ENCODE results near the gene TADA2B.

TADA2B gene

DNA sequence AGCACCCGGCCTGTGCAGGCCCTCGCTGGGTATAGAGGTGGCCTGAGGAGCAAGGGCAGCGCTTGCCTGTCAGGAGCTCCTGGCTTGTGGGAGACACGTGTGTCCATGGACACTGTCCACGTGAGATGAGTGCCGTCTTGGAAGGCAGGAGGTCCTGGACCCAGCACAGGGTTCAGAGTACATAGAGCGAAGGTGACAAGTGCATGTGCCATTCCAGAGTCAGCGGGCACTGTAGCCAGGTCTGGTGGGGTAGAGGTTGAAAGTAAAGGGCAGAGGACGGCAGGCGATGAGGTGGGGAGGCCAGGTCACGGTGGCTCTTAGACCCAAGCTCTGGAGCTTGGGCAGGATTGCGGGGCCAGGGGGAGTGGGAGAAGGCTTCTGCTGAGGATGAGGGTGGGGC lies 28.4 kb upstream of the TADA2B start:
- no peaks in the 10 kb centered on the region for H3K79me2 ChIP-seq (ENCODE audit: insufficient read depth, low read length)
- no peaks in the 10 kb centered on the region for H3K9me2 ChIP-seq (replicated peaks; ENCODE audit: low read depth, low read length)
- H3F3A ChIP-seq (ENCODE audit: low read depth), result no peaks in the 10 kb centered on the region
- peaks cover 49% of the 10 kb centered on the region; the same call in 1 of the 2 replicates for H3K36me3 ChIP-seq (ENCODE audit: insufficient read depth, low read length)
- no peak for TF ChIP-seq EZH2phosphoT487 (IDR thresholded peaks at IDR 0.05; ENCODE audit: borderline replicate concordance)
- TF ChIP-seq, protein P1, sequence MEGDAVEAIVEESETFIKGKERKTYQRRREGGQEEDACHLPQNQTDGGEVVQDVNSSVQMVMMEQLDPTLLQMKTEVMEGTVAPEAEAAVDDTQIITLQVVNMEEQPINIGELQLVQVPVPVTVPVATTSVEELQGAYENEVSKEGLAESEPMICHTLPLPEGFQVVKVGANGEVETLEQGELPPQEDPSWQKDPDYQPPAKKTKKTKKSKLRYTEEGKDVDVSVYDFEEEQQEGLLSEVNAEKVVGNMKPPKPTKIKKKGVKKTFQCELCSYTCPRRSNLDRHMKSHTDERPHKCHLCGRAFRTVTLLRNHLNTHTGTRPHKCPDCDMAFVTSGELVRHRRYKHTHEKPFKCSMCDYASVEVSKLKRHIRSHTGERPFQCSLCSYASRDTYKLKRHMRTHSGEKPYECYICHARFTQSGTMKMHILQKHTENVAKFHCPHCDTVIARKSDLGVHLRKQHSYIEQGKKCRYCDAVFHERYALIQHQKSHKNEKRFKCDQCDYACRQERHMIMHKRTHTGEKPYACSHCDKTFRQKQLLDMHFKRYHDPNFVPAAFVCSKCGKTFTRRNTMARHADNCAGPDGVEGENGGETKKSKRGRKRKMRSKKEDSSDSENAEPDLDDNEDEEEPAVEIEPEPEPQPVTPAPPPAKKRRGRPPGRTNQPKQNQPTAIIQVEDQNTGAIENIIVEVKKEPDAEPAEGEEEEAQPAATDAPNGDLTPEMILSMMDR (conservative IDR thresholded peaks at IDR 0.05; ENCODE audit: low read length), result no peak
- no peak overlapping the region for H3K9ac ChIP-seq (ENCODE audit: low read depth, low read length, poor library complexity, severe bottlenecking)
- H3K4me2 ChIP-seq (ENCODE audit: low read depth, low read length, poor library complexity, severe bottlenecking), result no peak overlapping the region
- no peaks in the 10 kb centered on the region for H3K4me1 ChIP-seq (ENCODE audit: insufficient read depth, low read length, poor library complexity, severe bottlenecking)
- H3K27me3 ChIP-seq (ENCODE audit: insufficient read depth, low read length, poor library complexity, severe bottlenecking), result no peaks in the 10 kb centered on the region
- no peak overlapping the region for H3K4me3 ChIP-seq (ENCODE audit: low read length, poor library complexity, severe bottlenecking)
- H2AFZ ChIP-seq (ENCODE audit: low read length), result no peak overlapping the region
- H4K20me1 ChIP-seq (ENCODE audit: insufficient read depth, low read length, poor library complexity, severe bottlenecking), result no peaks in the 10 kb centered on the region
- no peaks in the 10 kb centered on the region for H3K9me3 ChIP-seq (ENCODE audit: insufficient read depth, low read depth, low read length)

DNA sequence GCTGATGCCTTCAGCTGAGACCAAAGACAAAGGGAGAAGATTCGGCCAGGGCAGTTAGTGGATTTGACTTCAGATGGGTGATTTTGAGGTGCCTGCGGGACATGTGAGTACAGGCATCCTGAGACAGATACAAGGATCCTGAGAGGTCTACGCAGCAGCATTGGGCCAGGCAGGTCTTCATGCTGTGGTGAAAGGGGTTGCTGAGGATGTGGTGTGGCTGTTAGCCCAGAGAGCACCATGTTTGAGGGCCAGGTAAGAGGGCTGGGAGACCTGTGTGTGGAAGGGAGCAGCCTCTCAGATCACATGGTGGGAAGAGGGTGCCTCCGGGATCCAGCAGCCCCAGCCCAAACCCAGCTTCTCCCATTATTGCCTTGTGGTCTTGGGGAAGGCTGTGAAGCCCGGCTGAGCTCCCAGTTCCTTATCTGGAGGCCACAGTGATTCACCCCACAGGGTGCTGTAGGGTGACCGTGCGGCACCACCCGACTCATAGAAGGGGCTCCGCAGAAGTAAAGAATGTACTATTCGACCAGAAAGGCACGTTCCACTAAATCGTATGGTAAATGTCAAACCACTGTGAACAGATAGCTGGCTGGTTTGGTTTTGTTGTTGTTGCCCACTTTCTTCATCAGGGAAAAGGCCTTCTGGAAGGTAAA lies 27.7 kb upstream of the TADA2B start:
- no peak for TF ChIP-seq EZH2phosphoT487 (IDR thresholded peaks at IDR 0.05; ENCODE audit: borderline replicate concordance)
- TF ChIP-seq, protein P1 (conservative IDR thresholded peaks at IDR 0.05; ENCODE audit: low read length), result no peak
- no peaks in the 10 kb centered on the region for H3K27me3 ChIP-seq (ENCODE audit: insufficient read depth, low read length, poor library complexity, severe bottlenecking)
- no peak overlapping the region for H3K9ac ChIP-seq (ENCODE audit: low read depth, low read length, poor library complexity, severe bottlenecking)
- no peak overlapping the region for H3K4me2 ChIP-seq (ENCODE audit: low read depth, low read length, poor library complexity, severe bottlenecking)
- H3K36me3 ChIP-seq (ENCODE audit: insufficient read depth, low read length), result peaks cover 43% of the 10 kb centered on the region; the same call in 1 of the 2 replicates
- no peaks in the 10 kb centered on the region for H4K20me1 ChIP-seq (ENCODE audit: insufficient read depth, low read length, poor library complexity, severe bottlenecking)
- no peaks in the 10 kb centered on the region for H3K79me2 ChIP-seq (ENCODE audit: insufficient read depth, low read length)
- H3K9me3 ChIP-seq (ENCODE audit: insufficient read depth, low read depth, low read length), result no peaks in the 10 kb centered on the region
- no peaks in the 10 kb centered on the region for H3K9me2 ChIP-seq (replicated peaks; ENCODE audit: low read depth, low read length)
- H2AFZ ChIP-seq (ENCODE audit: low read length), result no peak overlapping the region
- H3K4me3 ChIP-seq (ENCODE audit: low read length, poor library complexity, severe bottlenecking), result no peak overlapping the region
- no peaks in the 10 kb centered on the region for H3K4me1 ChIP-seq (ENCODE audit: insufficient read depth, low read length, poor library complexity, severe bottlenecking)
- no peaks in the 10 kb centered on the region for H3F3A ChIP-seq (ENCODE audit: low read depth)

DNA sequence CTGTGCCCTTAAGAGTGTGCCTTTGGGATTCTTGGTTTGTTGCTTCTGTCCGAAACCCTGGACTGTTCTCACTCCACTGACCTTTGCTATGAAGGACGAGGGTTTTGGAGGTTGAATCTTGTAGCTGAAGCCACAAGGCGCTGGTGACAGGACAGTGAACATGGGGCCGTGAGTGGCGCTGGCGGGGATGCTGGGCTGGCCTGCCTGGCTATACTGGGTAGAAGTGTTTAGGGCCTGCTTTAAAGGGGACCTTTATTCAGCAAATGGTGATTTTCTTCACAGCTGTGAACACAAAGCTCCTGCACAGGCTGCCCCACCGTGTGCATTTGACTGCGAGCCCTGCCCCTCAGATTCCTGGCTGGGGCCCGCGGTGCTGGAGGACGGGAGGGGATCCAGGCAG lies 27.1 kb upstream of the TADA2B start:
- no peak overlapping the region for H3K4me2 ChIP-seq (ENCODE audit: low read depth, low read length, poor library complexity, severe bottlenecking)
- no peak for TF ChIP-seq EZH2phosphoT487 (IDR thresholded peaks at IDR 0.05; ENCODE audit: borderline replicate concordance)
- TF ChIP-seq, protein P1 (conservative IDR thresholded peaks at IDR 0.05; ENCODE audit: low read length), result no peak
- H3K27me3 ChIP-seq (ENCODE audit: insufficient read depth, low read length, poor library complexity, severe bottlenecking), result no peaks in the 10 kb centered on the region
- no peaks in the 10 kb centered on the region for H3K79me2 ChIP-seq (ENCODE audit: insufficient read depth, low read length)
- no peaks in the 10 kb centered on the region for H3K4me1 ChIP-seq (ENCODE audit: insufficient read depth, low read length, poor library complexity, severe bottlenecking)
- no peak overlapping the region for H3K9ac ChIP-seq (ENCODE audit: low read depth, low read length, poor library complexity, severe bottlenecking)
- H3K9me2 ChIP-seq (replicated peaks; ENCODE audit: low read depth, low read length), result no peaks in the 10 kb centered on the region
- no peaks in the 10 kb centered on the region for H3F3A ChIP-seq (ENCODE audit: low read depth)
- H3K9me3 ChIP-seq (ENCODE audit: insufficient read depth, low read depth, low read length), result no peaks in the 10 kb centered on the region
- H3K4me3 ChIP-seq (ENCODE audit: low read length, poor library complexity, severe bottlenecking), result no peak overlapping the region
- H4K20me1 ChIP-seq (ENCODE audit: insufficient read depth, low read length, poor library complexity, severe bottlenecking), result no peaks in the 10 kb centered on the region
- peaks cover 42% of the 10 kb centered on the region; the same call in 1 of the 2 replicates for H3K36me3 ChIP-seq (ENCODE audit: insufficient read depth, low read length)
- no peak overlapping the region for H2AFZ ChIP-seq (ENCODE audit: low read length)

All from Loucy (cell line).